SHP77 (cell line): ENCODE data around the gene SF3A1.

Source experiments
- DNase-seq, 2 experiments: peaks; one replicate each; lab custom pipeline; 2025; lab: John Stamatoyannopoulos, UW

SF3A1 gene

GRCh38 chr22:30386960-30387827, 30.5 kb upstream of the SF3A1 start, which contains the start of gene RNF215:
Gene RNF215 (minus strand): TSS chr22:30387411. CDS start chr22:30387313, 98 bp downstream.
- peak; percentile 44 to 66 for DNase-seq

DNA sequence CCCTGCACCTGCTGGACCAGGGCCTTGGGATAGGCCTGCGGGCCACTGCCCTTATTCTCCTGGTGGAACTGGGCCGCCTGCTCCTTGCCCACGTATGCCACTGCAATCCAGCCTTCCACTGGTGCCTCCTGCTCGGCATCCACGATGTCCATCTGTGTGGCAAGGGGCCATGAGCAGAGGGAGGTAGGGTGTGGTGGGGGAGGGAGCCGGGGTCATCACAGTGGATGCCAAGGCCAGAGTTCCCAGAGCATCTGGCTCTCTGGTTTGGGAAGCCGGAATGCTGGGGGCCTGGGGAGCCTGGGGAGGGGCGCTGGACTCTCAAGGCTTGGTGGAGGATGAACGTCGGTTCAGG, 29.9 kb upstream of the SF3A1 start:
- DNase-seq: no peak

DNA sequence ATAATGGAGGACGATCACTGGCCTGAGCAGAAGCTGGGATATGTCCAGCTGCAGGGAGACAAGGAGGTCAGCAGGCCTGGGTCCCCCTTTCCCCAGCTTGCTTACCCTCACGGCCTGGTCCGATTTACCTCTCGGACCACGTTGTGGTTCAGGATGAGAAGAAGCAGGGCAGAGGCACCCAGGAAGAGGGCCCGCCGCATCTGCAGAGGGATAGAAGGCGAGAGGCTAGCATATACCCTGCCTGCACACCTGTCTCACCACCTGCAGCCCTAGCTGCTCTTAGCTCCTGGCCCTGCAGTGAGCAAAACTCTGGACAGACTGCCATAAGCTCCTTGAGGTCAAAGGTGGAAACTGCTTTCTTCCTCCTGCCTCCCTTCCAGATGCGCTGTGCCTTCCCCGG, 29.2 kb upstream of the SF3A1 start:
- no peak for DNase-seq

GRCh38 chr22:30383061-30383460, 26.4 kb upstream of the SF3A1 start:
- DNase-seq: no peak

GRCh38 chr22:30382340-30382739, 25.6 kb upstream of the SF3A1 start:
- no peak for DNase-seq

- no peak for DNase-seq
These were observed 24.6 kb upstream of the SF3A1 start for GRCh38 chr22:30381264-30381663.

- DNase-seq: no peak
These were observed 23.3 kb upstream of the SF3A1 start for GRCh38 chr22:30380011-30380410.

DNA sequence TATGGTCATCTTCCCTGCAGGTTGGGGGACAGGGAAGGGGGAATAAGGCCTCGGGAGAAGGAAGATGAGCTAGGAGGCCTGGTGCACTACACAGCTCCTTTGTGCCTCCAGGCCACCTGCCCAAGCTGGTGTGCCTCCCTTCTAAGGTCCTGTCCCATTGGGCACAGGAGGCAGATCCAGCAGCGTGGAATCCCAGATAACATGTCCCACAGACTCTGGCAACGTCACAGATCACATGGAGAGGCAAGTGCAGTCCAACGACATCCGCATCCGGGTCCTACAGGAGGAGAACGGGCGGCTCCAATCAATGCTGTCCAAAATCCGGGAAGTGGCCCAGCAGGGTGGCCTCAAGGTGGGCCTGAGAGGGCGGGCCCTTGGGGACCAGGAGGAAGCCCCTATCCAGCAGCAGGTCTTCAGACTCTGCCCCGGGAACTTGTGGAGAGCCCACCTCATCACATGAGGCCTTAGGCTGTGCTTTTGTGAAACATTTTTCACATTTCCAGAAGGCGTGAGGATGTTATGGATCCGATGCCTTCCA, 18.7 kb upstream of the SF3A1 start:
- no peak for DNase-seq

GRCh38 chr22:30373331-30374325, 16.9 kb upstream of the SF3A1 start:
- DNase-seq: no peak

GRCh38 chr22:30372915-30373314, 16.2 kb upstream of the SF3A1 start:
- no peak for DNase-seq

GRCh38 chr22:30371981-30372380, 15.3 kb upstream of the SF3A1 start:
- peak in 1 of 2 experiments; percentile 24 for DNase-seq

DNA sequence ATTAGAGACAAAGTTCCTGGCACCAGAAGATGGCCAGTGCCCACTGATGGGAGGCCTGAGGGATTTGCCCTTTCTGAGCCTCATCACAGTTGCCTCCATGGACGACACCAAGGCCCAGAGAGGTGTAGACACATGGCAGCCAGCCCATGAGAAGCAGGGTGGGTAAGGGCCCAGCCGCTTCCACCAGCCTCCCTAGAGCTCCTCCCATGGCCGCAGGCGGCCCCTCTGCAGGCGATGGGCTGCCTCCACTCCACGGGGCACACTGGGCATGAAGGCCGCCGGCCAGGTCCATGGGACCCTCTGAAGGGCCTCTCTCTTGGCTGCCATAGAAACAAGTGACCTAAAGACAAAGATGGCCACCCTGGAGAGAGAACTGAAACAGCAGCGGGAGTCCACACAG, 14.6 kb upstream of the SF3A1 start:
- DNase-seq: no peak

GRCh38 chr22:30370641-30371230, 14.0 kb upstream of the SF3A1 start:
- DNase-seq: no peak

- no peak for DNase-seq
These were observed 11.7 kb upstream of the SF3A1 start for GRCh38 chr22:30368420-30368819.

DNA sequence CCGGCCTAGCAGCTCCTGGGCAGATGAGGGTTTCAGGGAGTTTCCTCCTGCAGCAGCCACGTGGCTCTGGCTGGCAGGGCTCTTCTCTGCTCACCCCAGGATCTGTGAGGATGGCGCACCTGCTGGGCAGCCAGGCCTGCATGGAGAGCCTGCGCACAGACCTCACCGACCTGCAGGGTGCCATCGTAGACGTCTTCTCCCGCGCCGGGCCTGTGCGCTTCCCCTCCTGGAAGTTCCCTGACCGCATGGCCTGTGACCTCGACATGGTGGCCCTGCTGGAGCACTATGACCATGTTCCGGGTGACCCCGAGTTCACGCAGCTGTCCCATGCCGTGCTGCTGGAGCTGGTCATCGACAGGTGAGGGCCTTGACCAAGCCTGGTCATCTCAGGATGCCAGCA, 9.2 kb upstream of the SF3A1 start:
- no peak for DNase-seq

- no peak for DNase-seq
These were observed 6.1 kb upstream of the SF3A1 start for GRCh38 chr22:30362651-30363281.

DNA sequence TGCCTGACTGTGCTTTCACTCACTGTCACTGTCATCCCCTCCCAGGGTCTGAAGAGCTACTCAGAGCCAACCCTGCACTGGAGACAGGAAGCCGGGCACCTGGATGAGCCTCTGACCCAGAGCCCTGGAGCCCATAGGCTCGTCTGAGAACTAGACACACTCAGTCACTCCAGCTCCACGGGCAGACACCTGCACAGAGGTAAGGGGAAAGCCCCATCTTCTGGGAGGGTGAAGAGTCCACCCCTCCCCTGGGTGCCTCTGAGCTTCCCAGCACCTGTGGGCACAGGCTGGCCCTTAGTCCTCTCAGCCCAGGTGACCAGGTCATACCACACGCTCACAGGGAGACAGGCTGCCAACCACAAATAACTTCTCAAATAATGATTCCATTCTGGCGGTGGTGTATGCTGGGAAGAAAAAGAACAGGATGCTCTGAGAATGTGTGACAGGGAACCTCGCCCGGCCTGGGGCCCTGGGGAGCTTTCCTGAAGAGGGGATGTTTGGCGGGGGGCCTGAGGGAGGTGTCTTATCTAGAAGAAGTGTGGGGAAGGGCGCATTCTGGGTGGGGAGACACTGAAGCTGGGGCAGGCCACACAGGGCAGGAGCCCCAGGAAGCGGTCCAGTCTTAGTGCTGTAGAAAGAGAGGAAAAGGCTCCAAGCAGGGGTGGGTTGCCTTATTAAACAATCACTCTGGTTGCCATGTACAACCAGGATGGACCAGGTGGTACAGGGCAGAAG, 5.4 kb upstream of the SF3A1 start:
- DNase-seq: no peak

DNA sequence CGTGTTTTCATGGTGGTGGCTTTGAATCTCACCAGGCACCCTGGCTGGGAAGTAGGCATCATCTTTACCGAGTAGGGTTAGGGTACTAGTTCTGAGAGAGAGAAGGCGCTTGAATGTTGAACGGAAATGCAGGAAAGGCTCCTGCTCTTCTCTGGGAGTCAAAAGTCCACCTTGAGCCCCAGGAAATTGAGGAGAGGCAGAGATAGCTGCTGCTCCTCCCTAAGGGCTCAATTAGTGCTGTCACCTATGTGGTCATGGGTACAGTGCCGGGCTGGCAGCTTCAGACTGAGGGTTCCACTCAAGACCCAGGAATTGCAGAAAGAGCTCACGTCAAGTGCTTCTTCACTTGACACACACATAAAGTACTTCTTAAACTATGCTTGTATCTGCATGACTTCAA, 1.8 kb upstream of the SF3A1 start:
- no peak for DNase-seq

DNA sequence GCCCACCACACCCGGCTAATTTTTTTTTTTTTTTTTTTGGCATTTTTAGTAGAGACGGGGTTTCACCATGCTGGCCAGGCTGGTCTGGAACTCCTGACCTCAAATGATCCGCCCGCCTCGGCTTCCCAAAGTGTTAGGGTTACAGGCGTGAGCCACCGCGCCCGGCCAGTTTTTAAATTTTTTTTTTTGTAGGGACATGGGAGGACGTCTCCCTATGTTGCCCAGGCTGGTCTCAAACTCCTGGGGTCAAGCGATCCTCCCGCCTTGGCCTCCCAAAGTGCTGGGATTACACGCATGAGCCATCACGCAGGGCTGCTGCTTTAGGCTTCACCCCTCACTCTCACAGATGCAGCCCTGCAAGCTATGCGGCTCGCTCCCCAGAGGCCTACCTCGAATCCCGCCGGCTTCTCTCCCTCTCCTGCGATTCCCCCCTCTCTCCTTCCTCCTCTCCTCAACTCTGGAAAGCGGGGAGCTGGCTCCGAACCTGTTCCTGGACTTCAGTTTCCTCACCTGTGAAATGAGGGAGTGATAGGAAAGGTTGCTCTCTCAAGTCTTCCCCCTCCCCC, 1.0 kb upstream of the SF3A1 start:
- no peak for DNase-seq

DNA sequence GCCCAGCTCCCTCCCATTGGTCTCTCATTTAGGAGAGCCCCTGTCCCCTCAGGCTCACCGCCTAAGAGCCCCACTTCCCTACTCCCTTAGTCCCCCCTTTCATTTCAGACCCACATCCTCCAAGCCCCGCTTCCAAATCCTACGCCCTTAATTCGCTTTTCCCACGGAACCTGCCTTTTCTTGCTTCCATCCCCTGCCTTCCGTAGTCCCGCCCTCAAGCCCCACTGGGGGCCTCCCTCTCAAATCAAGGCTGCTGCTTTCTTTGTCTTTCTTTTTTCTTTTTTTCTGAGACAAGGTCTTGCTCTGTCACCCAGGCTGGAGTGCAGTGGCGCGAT, 509 bp upstream of the SF3A1 start:
- no peak for DNase-seq

DNA sequence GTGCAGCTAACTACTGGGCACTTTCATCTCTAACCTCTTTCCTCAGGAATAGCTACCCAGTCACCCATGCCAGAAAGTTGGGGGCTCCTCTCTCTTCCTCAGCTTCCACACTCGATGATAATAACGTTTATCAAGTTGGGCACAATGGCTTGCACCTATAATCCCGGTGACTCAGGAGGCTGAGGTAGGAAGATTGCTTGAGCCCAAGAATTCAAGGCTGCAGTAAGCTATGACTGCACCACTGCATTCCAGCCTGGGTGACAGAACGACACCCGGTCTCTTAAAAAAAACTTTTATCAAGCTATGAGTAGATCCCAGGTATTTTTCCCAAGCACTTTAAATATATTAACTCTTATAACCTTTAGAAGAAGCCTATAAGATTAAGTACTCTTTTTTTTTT, 2.0 kb downstream of the SF3A1 start:
- no peak for DNase-seq
